ENCODE results near the gene CLTCL1.

Gene CLTCL1

GRCh38 chr22:19169002-19169946, 122.2 kb downstream of the CLTCL1 start:
- CTCF ChIA-PET: interaction anchor here (0.5 kb wide), 1 partner anchor 37 kb away, joined by 3 read pairs; no protein-coding TSS in a partner anchor
- no peak for DNase-seq (ENCODE audit: extremely low spot score)
- TF ChIP-seq NFRKB (IDR thresholded peaks at IDR 0.05) (no peak), L3MBTL2 (conservative IDR thresholded peaks at IDR 0.05) (no peak), TARDBP (IDR thresholded peaks at IDR 0.05) (no peak), ELF4 (IDR thresholded peaks at IDR 0.05) (no peak), ARNT (IDR thresholded peaks at IDR 0.05) (no peak), FOXM1 (IDR thresholded peaks at IDR 0.05; ENCODE audit: borderline replicate concordance) (no peak), ZNF384 (IDR thresholded peaks at IDR 0.05) (no peak), FOXA1 (IDR thresholded peaks at IDR 0.05) (no peak), CTBP1 (IDR thresholded peaks at IDR 0.05; ENCODE audit: borderline replicate concordance) (no peak), SP1 (IDR thresholded peaks at IDR 0.05) (no peak), PKNOX1 (IDR thresholded peaks at IDR 0.05) (no peak), SUZ12 (IDR thresholded peaks at IDR 0.05) (no peak), HDGF (IDR thresholded peaks at IDR 0.05; ENCODE audit: borderline replicate concordance) (no peak), LEF1 (IDR thresholded peaks at IDR 0.05; ENCODE audit: borderline replicate concordance) (no peak), FOXK2 (IDR thresholded peaks at IDR 0.05) (no peak), BHLHE40 (IDR thresholded peaks at IDR 0.05; ENCODE audit: borderline replicate concordance) (no peak)
- POLR2A ChIA-PET: interaction anchor here (0.9 to 1.3 kb wide), 3 partner anchors 22 to 25 kb away, joined by 3 to 8 read pairs (median 7); partner anchors contain the start of gene ESS2

GRCh38 chr22:19168088-19168890, 123.2 kb downstream of the CLTCL1 start:
- POLR2A ChIA-PET: interaction anchor here (0.9 kb wide), 1 partner anchor 24 kb away, joined by 8 read pairs; the partner anchor contains the start of gene ESS2
- CTCF ChIA-PET: no interaction called here
- no peak for TF ChIP-seq FOXA1 (IDR thresholded peaks at IDR 0.05)
- peak; percentile 75 for TF ChIP-seq CTBP1 (IDR thresholded peaks at IDR 0.05; ENCODE audit: borderline replicate concordance)
- no peak for DNase-seq (ENCODE audit: extremely low spot score)

GRCh38 chr22:19167106-19167869, 124.2 kb downstream of the CLTCL1 start:
- TF ChIP-seq FOXA1 (IDR thresholded peaks at IDR 0.05): no peak
- no peak for TF ChIP-seq ARNT (IDR thresholded peaks at IDR 0.05)
- TF ChIP-seq FOXM1 (IDR thresholded peaks at IDR 0.05; ENCODE audit: borderline replicate concordance): no peak
- TF ChIP-seq ZNF384 (IDR thresholded peaks at IDR 0.05): no peak
- TF ChIP-seq SUZ12 (IDR thresholded peaks at IDR 0.05): no peak
- TF ChIP-seq ELF4 (IDR thresholded peaks at IDR 0.05): no peak
- no peak for TF ChIP-seq NFRKB (IDR thresholded peaks at IDR 0.05)
- no peak for TF ChIP-seq PKNOX1 (IDR thresholded peaks at IDR 0.05)
- no peak for TF ChIP-seq SP1 (IDR thresholded peaks at IDR 0.05)
- no peak for TF ChIP-seq BHLHE40 (IDR thresholded peaks at IDR 0.05; ENCODE audit: borderline replicate concordance)
- no peak for TF ChIP-seq L3MBTL2 (conservative IDR thresholded peaks at IDR 0.05)
- TF ChIP-seq LEF1 (IDR thresholded peaks at IDR 0.05; ENCODE audit: borderline replicate concordance): no peak
- TF ChIP-seq FOXK2 (IDR thresholded peaks at IDR 0.05): no peak
- no peak for TF ChIP-seq CTBP1 (IDR thresholded peaks at IDR 0.05; ENCODE audit: borderline replicate concordance)
- no peak for TF ChIP-seq HDGF (IDR thresholded peaks at IDR 0.05; ENCODE audit: borderline replicate concordance)
- ChIA-PET POLR2A (no interaction called here), CTCF (interaction anchor here (0.8 kb wide), 1 partner anchor 14 kb away, joined by 3 read pairs; no protein-coding TSS in a partner anchor)
- no peak for DNase-seq (ENCODE audit: extremely low spot score)

GRCh38 chr22:19166421-19166820, 125.1 kb downstream of the CLTCL1 start:
- TF ChIP-seq BHLHE40 (IDR thresholded peaks at IDR 0.05; ENCODE audit: borderline replicate concordance): no peak
- no peak for TF ChIP-seq TARDBP (IDR thresholded peaks at IDR 0.05)
- TF ChIP-seq CTBP1 (IDR thresholded peaks at IDR 0.05; ENCODE audit: borderline replicate concordance): no peak
- TF ChIP-seq NFRKB (IDR thresholded peaks at IDR 0.05): no peak
- no peak for TF ChIP-seq FOXA1 (IDR thresholded peaks at IDR 0.05)
- no peak for TF ChIP-seq PKNOX1 (IDR thresholded peaks at IDR 0.05)
- TF ChIP-seq ZNF384 (IDR thresholded peaks at IDR 0.05): no peak
- TF ChIP-seq SUZ12 (IDR thresholded peaks at IDR 0.05): no peak
- TF ChIP-seq L3MBTL2 (conservative IDR thresholded peaks at IDR 0.05): no peak
- no peak for TF ChIP-seq HDGF (IDR thresholded peaks at IDR 0.05; ENCODE audit: borderline replicate concordance)
- TF ChIP-seq ARNT (IDR thresholded peaks at IDR 0.05): no peak
- TF ChIP-seq LEF1 (IDR thresholded peaks at IDR 0.05; ENCODE audit: borderline replicate concordance): no peak
- no peak for TF ChIP-seq SP1 (IDR thresholded peaks at IDR 0.05)
- TF ChIP-seq ELF4 (IDR thresholded peaks at IDR 0.05): no peak
- no peak for TF ChIP-seq FOXK2 (IDR thresholded peaks at IDR 0.05)
- TF ChIP-seq FOXM1 (IDR thresholded peaks at IDR 0.05; ENCODE audit: borderline replicate concordance): no peak
- no peak for DNase-seq (ENCODE audit: extremely low spot score)
- ChIA-PET CTCF (interaction anchor here (0.8 kb wide), 1 partner anchor 13 kb away, joined by 3 read pairs; no protein-coding TSS in a partner anchor), POLR2A (no interaction called here)

Measured in HEK293T (cell line).